GM20431 (cell line): ENCODE measurements around the gene DSE.

Experiments
- in situ Hi-C: fragments of 300-500 bp; cut with MseI, MboI; formaldehyde crosslinking; loops from one replicate; pipeline ENCODE4 v1.15.0; 2020; ENCODE audit warnings: low sequenced_read_pairs; ENCODE audit not compliant: unreplicated experiment

The DSE gene

DNA sequence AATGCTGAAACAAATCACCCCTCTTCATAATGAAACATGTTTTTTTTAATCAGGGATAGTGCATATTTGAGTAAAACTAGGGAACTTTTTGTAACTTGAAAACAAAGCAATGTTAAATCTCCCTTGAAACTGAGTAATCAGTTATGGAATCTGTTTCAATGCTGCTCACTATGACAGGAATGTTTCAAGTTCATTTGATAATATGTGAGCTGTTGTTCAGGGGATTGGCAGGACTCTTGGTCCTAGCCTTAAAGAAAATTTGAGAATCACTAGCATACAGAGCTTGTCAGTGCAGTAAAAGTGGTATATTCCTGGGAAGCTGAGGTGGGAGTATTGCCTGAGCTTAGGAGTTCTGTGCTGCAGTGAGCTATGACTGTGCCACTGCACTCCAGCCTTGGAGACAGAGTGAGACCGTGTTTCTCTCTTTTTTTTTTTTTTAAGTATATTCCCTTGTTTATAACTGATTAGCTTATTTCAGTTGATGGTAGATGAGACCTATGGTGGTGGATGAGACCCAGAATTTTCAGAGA lies 68.8 kb downstream of the DSE start:
- in situ Hi-C loops = no loop called here

GRCh38 chr6:116443105-116443504 lies 72.4 kb downstream of the DSE start:
- in situ Hi-C loops = no loop called here

DNA sequence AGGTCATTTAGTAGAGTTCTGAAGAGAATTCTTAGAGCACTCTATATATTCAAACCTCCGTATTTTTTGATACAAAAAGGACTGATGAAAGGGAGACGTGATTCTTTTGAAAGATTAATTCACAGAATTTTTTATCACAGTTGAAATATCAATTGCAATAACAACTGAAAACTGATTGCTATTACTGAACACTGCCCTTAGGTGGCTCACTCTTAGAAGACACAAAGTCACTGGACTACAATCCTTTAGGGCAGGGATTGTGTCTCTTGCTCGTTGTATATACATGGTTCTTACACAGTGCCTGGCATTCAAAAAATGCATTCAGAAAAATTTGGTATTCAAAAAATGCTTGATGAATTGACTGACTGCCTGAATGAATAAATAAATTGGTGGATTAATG lies 73.3 kb downstream of the DSE start:
- in situ Hi-C loops = no loop called here

DNA sequence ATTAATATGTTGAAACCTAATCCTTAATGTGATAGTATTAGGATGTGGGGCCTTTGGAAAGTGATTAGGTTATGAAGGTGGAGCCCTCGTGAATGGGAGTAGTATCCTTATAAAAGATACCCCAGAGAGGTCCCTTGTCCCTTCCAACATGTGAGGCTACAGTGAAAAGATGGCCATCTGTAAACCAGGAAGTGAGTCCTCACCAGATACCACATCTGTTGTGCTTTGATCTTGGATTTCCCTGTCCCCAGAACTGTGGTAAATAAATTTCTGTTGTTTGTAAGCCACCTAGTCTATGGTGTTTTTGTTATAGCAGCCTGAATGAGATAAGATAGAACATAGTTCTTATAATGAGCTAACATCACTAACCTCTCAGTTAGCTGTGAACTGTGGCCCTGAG lies 73.8 kb downstream of the DSE start:
- in situ Hi-C loops = no loop called here

DNA sequence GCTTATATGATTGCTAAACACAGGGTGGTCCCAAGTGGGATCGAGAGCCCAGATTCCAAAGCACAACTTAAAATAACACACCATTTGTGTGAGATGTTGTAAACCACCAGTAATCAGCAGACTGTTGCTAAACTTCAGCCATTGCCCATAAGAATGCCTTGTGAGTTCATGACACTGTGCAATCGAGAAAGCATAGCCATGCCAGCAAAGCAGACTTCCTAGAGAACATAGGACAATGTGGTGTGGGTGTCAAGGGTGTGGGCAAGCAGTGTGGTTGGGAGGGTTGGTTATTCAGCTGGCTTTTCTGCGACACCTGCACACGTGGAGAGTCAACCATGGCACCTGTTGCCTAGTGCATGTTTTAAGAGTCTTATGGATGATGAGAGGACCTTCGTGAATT lies 74.4 kb downstream of the DSE start:
- in situ Hi-C loops = no loop called here

- in situ Hi-C loops = no loop called here
Observed at GRCh38 chr6:116446399-116446798, 75.7 kb downstream of the DSE start.

GRCh38 chr6:116447052-116447451 lies 76.3 kb downstream of the DSE start:
- in situ Hi-C loops = no loop called here

- in situ Hi-C loops = no loop called here
Observed at GRCh38 chr6:116447496-116448011, 76.8 kb downstream of the DSE start.

GRCh38 chr6:116449565-116449964 lies 78.8 kb downstream of the DSE start:
- in situ Hi-C loops = no loop called here

DNA sequence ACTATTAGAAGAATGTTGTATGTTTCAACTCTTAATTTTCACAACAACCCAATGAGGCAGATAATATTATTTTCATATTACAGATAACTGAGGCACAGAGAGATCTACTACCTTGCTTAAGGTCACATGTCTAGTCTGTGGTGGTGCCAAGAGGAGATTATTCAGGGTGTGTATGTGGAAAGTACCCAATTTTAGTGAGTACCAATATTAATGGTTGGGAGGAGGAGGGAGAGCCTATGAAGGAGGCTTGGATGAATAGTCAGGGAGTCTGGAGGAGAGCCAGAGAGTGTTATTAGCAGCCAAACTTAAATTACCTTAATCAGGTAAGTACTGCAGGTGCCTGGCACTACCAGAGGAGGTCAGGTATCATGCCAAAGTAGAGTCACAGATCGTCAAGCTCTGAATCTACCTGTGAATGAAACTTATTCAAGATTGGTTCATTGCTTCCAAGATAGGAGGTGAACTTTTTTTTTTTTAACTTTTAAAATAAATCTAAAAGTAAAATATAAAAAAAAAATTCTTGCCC lies 79.5 kb downstream of the DSE start:
- in situ Hi-C loops = no loop called here

GRCh38 chr6:116450769-116451740 lies 80.3 kb downstream of the DSE start:
- in situ Hi-C loops = no loop called here

DNA sequence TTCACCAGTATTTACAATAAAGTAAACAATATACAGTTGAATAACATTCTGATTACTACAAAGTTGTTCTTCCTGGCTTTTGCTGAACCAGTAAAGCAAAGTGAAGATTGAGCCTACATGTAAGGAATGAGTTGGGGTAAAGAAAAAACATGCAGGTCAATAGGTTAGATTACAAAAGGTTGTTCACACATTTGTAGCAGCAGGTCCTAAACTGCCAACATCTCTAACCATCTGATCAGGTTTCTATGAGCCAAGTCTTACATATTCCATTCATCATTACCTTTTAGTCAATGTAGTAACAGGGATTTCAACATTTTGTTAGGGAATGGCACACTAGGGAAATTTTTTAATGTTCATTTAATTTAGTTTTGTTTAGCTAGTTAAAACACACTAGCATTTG lies 81.2 kb downstream of the DSE start:
- in situ Hi-C loops = no loop called here

GRCh38 chr6:116452531-116452930 lies 81.8 kb downstream of the DSE start:
- in situ Hi-C loops = no loop called here

DNA sequence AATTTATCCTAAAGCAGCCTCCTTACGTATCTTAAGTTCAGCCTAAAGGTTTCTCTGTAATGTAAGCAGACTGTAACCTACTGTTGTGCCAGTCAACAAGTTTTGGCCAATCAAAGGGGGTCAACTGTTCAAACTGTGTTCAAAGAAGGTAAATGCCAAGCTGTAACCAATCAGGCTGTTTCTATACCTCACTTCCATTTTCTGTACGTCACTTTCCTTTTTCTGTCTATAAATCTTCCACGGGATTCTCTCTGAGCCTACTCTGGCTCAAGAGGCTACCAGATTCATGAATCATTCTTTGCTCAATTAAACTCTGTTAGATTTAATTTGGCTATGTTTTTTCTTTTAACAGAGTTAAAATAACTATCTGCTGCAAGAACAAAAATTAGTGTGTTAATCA lies 85.4 kb downstream of the DSE start:
- in situ Hi-C loops = no loop called here

- in situ Hi-C loops = no loop called here
Observed at GRCh38 chr6:116456927-116457326, 86.2 kb downstream of the DSE start.

GRCh38 chr6:116458264-116458663 lies 87.5 kb downstream of the DSE start:
- in situ Hi-C loops = no loop called here

DNA sequence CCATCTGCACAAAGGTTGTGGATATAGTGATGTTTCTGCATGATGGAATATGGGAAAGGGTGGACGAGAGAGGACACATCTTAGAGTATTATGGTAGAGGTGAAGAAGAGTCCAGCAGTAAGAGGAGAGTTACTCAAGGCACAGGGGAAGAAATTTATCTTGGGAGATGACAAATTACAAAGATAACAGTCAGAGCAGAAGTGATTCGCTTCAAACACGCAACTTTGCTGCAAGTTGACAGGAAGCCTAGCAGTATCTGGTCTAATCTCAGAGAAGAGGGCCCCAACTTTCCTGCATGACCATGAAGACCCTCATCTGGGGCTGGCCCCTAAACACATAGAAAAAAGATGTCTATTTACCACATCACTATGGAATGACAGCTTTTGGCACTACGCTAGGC lies 89.2 kb downstream of the DSE start:
- in situ Hi-C loops = no loop called here

DNA sequence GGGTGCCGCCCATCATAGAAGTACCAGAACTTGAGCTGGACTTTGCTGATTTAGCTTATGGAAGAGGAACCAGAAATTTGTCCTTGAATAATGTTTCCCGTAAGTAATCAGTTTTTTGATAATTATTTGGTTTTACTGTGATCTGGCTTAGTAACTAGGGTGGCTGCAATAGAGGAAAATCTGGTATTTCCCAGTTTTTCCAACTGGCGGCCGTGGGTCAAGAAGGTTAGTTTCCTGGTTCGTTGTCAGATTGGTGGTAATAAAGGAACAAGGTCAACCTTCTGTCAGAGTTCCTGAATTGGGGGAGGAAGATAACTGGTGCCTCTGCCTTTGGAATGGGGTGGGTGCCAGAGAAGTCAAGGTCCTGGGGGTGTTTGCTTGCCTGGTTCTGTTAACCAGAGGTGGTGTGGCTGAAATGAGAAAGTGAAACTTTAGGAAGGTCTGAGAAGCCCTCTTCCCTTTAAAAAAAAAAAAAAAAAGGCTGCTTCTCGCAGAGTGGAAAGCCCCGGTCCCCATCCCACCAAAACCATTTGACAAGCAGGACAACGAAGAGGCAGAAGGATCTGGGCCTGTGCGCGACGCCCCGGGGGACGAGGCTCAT lies 90.7 kb downstream of the DSE start, which contains the start of gene CALHM6:
TSS of gene CALHM6 (plus strand) at position 45 of the 601 bp plus-strand sequence. CDS start at position 600, 555 bp downstream.
- in situ Hi-C loops = no loop called here

- in situ Hi-C loops = no loop called here
Observed at GRCh38 chr6:116461932-116462885, 91.5 kb downstream of the DSE start.

- in situ Hi-C loops = no loop called here
Observed at GRCh38 chr6:116463301-116463700, 92.6 kb downstream of the DSE start.
